COR-L47 (cell line): ENCODE results near the gene ADGB.
"Not testable (repeated sequence)": the region's sequence is repeated elsewhere in the genome, so short reads cannot be mapped to it uniquely, and the experiment has no call there.

Source experiments
- DNase-seq: peaks from one replicate; lab custom pipeline; 2025; lab: John Stamatoyannopoulos, UW

Gene ADGB

GRCh38 chr6:146819596-146820320, 221.0 kb downstream of the ADGB start:
- no peak for DNase-seq

- DNase-seq = no peak
Observed at GRCh38 chr6:146827216-146827928, 228.6 kb downstream of the ADGB start.

- DNase-seq = no peak
Observed at GRCh38 chr6:146829792-146830565, 231.2 kb downstream of the ADGB start.

GRCh38 chr6:146833157-146833556, 234.4 kb downstream of the ADGB start:
- DNase-seq = no peak

GRCh38 chr6:146840216-146840615, 241.4 kb downstream of the ADGB start:
- DNase-seq = no peak

- DNase-seq = no peak
Observed at GRCh38 chr6:146840641-146841040, 241.9 kb downstream of the ADGB start.

- DNase-seq = no peak
Observed at GRCh38 chr6:146847426-146847825, 248.7 kb downstream of the ADGB start.

GRCh38 chr6:146850238-146850896, 251.6 kb downstream of the ADGB start:
- DNase-seq = no peak

- no peak for DNase-seq
Observed at GRCh38 chr6:146850981-146851380, 252.2 kb downstream of the ADGB start.

- no peak for DNase-seq
Observed at GRCh38 chr6:146851837-146852236, 253.1 kb downstream of the ADGB start.

- not testable (repeated sequence) for DNase-seq
Observed at GRCh38 chr6:146854521-146855255, 255.9 kb downstream of the ADGB start.

- no peak for DNase-seq
Observed at GRCh38 chr6:146855889-146856288, 257.1 kb downstream of the ADGB start.

GRCh38 chr6:146856296-146856695, 257.5 kb downstream of the ADGB start:
- no peak for DNase-seq

GRCh38 chr6:146857180-146857979, 258.6 kb downstream of the ADGB start:
- DNase-seq = peak; percentile 50

GRCh38 chr6:146857980-146858347, 259.2 kb downstream of the ADGB start:
- DNase-seq = no peak

GRCh38 chr6:146859206-146859605, 260.4 kb downstream of the ADGB start:
- DNase-seq = no peak

- DNase-seq = no peak
Observed at GRCh38 chr6:146859795-146860495, 261.2 kb downstream of the ADGB start.

GRCh38 chr6:146860583-146860982, 261.8 kb downstream of the ADGB start:
- DNase-seq = no peak

- no peak for DNase-seq
Observed at GRCh38 chr6:146861029-146861563, 262.3 kb downstream of the ADGB start.

- DNase-seq = no peak
Observed at GRCh38 chr6:146861716-146862115, 262.9 kb downstream of the ADGB start.
